HG02970 (cell line): ENCODE measurements around the gene ELL.

Source experiments
- ATAC-seq: cut with Tn5 transposase; IDR thresholded peaks from one replicate; pipeline ENCODE4 v1.9.1; 2021; ENCODE audit warnings: mild to moderate bottlenecking, moderate library complexity, moderate number of reproducible peaks; ENCODE audit not compliant: unreplicated experiment, low FRiP score

The ELL gene

GRCh38 chr19:18491995-18492953, 29.6 kb downstream of the ELL start:
- ATAC-seq = no peak

- ATAC-seq = no peak
Observed at GRCh38 chr19:18490728-18491127, 31.1 kb downstream of the ELL start.

- no peak for ATAC-seq
Observed at GRCh38 chr19:18489627-18490184, 32.2 kb downstream of the ELL start.

GRCh38 chr19:18488838-18489626, 32.8 kb downstream of the ELL start:
- ATAC-seq = no peak

GRCh38 chr19:18488403-18488723, 33.5 kb downstream of the ELL start:
- ATAC-seq = no peak

DNA sequence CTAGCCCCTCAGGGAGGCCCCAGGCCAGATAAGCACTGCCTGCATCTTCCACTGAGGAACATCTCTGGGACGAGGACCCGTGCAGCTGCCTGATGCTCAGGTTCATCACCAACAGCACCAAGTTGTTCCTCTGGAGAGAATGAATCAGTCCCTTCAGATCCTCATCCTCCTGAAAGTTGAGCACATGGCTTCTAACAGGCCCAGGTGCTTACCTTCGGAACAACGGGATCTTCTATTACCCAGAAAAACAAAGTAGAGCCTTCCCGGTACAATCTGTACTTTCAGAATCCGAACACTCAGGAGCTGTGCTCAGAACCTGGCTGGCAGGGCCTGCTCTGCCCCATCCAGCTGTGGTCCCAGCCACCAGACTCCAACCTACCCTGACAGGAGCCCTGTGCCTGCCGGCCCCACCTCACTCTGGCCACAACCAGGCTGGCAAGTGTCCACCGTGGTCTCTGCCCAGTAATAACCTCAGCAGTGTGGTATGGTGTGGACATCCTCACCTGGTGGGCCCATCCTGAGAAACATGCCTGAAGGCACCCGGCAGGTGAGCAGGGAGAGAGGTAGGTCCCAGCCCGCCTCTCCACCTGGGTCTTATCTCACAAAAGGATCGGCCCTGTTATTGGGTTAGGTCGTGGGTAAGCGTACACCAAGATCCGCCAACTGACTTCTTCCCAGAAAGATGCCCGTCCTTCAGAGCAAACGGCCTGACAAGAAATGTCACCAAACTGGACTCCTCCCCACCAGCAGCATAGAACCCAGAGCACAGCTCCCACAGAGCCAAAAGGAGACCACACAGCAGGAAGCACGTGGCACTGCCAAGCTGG, 34.1 kb downstream of the ELL start:
- no peak for ATAC-seq

- no peak for ATAC-seq
Observed at GRCh38 chr19:18486746-18487145, 35.1 kb downstream of the ELL start.

DNA sequence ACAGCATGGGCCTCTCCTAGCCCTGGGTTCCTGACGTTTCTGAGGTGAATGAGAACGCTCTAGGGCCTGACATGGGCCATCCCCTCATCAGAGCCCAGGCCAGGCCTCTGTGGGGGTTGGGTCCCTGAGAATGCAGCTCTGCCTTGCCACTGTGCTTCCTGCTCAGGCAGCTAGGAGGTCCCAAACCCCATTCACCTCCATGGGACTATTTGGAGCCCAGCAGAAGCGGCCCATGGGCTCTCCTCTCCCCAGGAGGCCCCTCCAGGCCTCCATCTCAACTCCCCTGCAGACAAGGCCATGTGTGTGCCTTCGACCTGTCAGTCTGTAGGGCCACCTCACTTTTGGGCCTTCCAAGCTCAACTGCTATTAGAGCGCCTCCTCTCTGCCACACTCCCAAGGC, 36.9 kb downstream of the ELL start:
- no peak for ATAC-seq

GRCh38 chr19:18483119-18483890, 38.6 kb downstream of the ELL start:
- no peak for ATAC-seq

- no peak for ATAC-seq
Observed at GRCh38 chr19:18481505-18482222, 40.2 kb downstream of the ELL start.

DNA sequence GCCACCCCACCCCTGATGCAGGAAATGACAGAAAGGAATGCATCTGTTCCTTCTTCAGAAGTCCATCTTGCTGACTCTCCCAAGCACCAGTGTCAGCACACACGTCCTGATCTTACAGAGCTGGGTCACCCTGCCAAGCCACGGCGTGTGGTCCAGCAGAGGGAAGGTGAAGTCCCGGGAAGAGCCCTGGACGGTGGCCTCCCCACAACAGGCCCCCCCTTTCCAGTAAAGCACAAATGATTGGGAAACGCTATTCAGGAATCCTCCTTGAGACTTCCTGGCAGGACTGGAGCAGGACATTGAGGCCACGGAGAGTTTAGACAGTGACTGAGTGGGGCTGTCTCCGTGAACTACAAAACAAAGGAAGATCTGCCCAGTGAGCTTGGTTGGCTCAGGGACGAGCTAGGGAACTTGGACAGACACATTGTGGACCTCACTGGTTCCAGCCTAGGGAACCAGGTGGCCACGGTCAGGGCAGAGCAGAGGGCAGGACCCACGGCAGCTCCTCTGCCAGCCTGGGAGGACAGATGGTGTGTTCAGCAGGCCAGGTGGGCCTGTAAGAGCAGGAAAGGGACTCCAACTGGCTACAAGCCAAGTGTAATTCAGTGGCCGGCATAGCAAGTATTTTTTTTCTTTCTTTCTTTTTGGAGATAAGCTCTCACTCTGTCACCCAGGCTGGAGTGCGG, 41.7 kb downstream of the ELL start:
- no peak for ATAC-seq

GRCh38 chr19:18478545-18479311, 43.1 kb downstream of the ELL start:
- ATAC-seq = no peak

DNA sequence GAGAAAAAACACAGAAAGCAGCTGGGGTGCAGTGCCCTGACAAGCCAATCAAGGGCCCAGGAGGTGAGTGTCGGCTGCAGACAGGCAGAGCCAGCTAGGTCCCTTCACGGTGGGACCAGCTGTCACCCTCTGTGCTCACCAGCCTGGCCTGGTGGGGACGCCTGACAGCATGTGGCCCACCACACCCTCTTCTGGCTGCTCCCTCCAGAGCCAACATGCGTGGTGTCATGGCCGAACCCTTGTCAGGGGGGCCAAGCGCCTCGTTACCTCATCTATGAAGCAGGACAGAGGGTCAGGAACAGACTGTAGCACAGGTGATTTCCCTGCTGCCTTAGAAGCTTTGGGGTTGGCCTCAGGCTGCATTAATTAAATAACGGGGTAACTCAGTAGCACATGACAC, 43.9 kb downstream of the ELL start:
- no peak for ATAC-seq

- ATAC-seq = no peak
Observed at GRCh38 chr19:18477042-18477779, 44.7 kb downstream of the ELL start.

- no peak for ATAC-seq
Observed at GRCh38 chr19:18476507-18477041, 45.3 kb downstream of the ELL start.

- no peak for ATAC-seq
Observed at GRCh38 chr19:18475762-18476331, 46.0 kb downstream of the ELL start.
